HG03432 (cell line): Measurements from ENCODE around the gene TNPO3.
A peak's percentile ranks its signal among the peaks of the same experiment; 100 is the strongest.

Experiments used
- ATAC-seq: cut with Tn5 transposase; IDR thresholded peaks from one replicate; pipeline ENCODE4 v1.9.1; 2021; ENCODE audit warnings: mild to moderate bottlenecking, moderate library complexity; ENCODE audit not compliant: unreplicated experiment

The TNPO3 gene

DNA sequence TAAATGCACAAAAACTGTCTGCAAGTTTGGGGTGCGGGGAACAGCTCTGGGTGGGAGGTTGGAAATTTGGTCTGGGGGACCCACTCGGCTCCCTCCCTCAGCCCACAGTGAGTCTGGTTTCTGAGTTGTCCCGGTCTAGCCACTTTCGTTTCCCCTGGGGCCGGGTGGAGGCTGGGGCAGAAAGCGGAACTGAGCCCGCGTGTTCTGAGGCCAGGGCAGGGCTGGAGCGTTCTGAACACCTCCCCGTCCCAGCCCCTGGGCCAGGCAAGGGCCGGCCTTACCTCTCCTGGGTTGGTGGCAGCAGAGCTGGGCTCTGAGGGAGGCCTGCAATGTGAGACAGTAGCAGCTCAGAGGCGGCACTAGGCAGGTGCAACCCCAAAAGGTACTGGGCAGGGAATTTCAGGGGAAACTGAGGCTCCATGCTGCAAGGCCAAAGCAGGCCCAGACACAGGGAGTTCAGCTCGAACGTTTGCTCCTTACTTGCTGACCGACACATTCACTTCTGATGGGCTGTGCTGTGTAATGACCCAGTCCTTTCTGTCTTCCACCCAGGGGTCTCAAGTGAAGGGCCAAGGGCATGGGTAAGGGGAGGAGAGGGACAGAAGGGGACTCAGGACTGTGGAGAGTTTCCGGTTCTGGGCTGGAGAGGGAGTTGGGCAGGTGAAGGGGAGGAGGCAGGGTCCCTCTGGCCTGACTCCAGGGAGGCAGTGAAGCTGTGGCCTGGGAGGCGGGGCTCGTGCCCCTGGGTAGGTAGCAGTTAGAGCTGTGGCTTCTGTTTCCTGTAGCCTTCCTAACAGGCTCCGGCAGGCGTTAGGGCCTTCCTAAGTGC, 114.2 kb downstream of the TNPO3 start:
- ATAC-seq, result peak; percentile 59

DNA sequence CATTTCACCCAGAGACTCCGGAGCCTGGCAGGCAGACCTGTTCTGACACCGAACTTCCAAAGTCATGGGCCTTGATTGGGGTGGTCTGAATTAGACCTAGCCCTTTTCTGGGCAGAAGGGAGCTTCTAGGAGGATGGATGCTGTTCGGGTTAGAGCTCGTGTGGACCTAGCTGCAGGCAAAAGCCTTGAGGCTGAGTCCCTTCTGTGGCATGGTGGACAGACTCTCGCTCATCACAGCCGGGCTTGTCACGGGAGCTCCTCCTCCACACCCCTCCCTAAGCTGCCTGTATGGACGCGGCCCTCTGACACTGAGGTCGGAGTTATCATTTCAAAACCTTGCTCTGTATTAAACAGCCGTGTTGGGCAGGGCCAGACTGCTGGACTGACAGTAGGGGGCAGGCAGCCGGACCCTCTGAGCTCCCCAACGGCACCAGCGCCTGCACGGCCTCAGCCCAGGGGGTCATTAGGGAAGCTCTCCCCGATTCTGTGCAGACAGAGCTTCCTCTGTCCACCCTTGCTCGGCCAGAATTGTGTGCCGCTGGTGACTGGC, 115.0 kb downstream of the TNPO3 start:
- ATAC-seq, result no peak

DNA sequence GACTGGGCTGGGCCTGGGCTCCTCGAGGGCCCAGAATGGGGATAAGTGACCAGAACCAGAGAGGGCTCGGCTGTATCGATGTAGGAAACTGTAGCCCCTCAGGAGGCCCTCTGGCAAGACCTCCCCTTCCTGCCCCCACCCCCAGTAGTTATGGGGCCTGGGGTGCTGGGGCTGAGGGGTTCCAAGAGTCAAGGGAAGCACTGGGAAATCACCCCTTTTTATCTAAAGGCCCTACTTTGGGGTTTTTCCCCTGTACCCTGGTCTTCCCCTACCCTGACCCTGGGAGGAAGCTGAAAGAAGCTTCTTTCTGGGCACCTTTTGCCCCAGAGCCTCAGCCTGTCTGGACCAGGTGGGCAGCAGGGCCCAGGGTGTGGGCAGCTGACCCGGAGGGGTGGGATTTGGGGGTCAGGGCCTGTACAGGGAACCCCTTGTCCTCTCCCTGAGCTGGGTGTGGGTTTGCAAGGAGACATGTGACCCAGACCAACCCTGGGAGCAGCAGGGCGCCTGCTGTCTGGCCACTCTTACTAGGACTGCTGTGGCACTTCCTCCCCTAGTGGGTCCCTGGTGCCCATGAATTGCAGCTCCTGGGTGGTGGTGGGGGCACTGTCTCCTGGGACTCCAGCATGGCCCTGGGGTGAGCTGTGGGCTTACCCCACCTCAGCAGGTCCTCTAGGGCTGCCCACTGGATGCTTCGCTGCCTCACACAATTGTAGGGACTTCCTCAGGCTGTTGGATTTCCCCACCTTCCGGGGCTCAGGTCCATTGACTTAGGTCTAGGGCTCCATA, 115.6 kb downstream of the TNPO3 start:
- ATAC-seq, result peak; percentile 14

DNA sequence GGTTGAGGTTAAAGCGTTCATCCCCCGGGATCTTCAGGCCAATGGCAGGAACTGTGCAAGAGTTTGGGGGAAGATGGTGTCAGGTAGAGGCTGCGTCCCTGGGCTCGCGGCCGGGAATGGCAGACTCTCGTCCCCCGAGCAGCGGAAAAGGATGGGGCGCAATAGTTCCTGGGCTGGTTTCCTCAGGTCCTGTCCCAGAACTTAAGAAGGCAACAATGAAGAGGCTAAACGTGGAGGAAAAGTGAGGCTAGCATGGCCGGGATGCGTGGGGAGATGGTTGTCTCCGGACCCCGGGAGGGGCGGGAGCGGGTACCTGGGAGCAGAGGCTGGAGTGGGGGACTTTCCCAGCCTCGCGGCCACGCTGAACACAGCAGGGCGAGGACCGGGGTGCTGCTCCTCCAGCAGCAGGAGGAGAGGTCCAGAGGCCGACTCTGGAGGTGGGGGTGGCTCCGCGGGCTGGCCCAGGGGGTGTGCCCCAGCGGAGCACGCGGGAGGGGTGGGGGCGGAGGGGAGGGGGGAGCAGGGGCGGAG, 116.3 kb downstream of the TNPO3 start:
- peak; percentile 15 for ATAC-seq

DNA sequence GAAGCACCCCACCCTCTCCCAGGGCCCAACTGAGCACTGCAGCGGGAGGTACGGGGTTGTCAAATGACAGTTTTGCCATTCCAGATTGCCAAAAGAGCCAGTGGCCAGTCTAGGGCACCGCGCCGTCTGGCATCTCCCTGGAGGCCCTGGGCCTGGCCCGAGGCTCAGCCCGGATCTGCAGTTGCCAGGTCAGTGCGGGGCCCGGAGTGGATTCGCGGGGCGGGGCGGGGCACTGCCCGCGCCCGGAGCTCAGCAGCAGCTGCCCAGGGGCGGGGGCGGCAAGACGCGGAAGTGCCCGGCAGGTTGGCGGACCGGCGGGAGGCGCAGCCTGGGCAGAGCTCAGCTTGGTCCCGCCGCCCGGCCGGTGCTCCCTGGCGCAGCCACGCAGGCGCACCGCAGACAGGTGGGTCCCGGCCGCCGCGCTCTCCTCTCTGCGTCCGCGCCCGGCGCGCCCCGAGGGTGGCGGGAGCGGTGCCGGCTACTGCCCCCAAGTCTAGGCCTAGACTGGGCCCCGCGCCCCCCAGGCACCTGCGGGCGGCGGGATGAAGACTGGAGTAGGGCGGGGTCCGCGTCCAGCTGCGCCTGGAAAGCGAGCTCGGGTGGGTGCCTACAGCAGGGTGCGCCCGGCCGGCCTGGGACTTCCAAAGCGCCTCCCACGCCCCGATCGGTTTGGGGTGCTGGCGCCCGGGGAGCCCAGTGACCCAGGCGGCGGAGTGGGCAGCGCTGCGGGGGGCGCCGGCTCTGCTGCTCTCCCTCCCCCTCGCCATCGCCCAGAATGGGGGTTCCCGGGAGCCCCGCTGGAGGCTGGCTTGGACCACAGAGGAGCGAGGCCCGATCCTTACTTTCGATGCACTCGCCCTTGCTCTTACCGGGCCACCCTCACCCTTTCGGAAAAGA, 117.0 kb downstream of the TNPO3 start, which contains the start of gene IRF5:
Gene IRF5, plus strand, starts transcription at position 281 of the 897 bp plus-strand sequence. CDS start 4,155 bp downstream, outside the sequence.
- no peak for ATAC-seq

DNA sequence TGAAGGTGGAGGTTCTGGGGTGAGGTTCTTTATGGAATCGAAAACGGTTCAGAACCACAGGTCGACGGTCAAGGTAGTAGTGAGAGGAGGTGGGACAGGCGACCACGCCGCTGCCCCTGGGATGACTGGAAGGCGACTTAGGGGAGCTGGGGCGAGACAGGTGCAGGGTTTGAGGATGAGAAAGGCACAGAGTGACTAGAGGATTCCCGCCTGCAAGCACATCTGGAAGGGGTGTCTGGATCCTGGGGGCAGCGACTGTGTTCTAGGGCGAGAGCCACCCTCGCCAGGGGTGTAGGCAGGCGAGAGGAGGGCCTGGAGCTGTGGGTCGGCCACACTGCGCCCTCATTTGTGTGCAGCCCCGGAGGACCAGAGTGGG, 117.7 kb downstream of the TNPO3 start:
- ATAC-seq, result no peak

DNA sequence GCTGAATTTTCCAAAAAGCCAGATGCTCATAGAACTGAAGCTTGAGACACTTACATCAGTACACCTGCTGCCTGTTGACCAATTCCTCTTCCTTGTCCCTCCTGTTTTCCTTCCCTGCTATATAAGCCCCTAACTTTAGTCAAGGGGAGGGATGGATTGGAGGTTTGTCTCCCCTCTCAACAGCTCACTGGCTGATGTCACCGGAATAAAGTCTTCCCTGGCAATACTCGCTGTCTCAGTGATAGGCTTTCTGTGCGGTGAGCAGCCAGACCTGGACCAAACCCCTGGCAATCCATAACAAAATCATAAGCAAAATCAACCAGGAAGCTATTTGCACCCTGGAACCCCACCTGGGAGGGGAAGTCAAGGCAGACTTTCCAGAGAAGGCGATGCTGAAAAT, 118.1 kb downstream of the TNPO3 start:
- no peak for ATAC-seq

DNA sequence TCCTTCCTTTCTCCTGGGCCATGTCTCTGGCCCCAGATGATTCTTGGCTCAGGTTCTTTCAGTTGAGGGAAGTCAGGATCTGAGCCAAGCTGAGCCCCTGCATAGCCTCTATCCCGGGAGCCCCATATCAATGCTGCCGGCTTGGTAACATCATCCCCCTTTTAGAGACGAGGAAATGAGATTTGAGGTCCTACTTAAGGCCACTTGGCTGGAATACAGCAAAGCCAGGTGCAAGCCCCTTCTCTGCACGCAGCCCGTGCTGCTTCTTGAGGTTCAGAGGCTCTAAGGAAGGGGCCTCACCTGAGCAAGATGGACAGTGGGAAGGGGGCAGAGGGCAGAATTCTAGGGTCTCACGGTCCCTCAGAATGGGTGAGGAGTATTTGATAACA, 119.6 kb downstream of the TNPO3 start:
- no peak for ATAC-seq

DNA sequence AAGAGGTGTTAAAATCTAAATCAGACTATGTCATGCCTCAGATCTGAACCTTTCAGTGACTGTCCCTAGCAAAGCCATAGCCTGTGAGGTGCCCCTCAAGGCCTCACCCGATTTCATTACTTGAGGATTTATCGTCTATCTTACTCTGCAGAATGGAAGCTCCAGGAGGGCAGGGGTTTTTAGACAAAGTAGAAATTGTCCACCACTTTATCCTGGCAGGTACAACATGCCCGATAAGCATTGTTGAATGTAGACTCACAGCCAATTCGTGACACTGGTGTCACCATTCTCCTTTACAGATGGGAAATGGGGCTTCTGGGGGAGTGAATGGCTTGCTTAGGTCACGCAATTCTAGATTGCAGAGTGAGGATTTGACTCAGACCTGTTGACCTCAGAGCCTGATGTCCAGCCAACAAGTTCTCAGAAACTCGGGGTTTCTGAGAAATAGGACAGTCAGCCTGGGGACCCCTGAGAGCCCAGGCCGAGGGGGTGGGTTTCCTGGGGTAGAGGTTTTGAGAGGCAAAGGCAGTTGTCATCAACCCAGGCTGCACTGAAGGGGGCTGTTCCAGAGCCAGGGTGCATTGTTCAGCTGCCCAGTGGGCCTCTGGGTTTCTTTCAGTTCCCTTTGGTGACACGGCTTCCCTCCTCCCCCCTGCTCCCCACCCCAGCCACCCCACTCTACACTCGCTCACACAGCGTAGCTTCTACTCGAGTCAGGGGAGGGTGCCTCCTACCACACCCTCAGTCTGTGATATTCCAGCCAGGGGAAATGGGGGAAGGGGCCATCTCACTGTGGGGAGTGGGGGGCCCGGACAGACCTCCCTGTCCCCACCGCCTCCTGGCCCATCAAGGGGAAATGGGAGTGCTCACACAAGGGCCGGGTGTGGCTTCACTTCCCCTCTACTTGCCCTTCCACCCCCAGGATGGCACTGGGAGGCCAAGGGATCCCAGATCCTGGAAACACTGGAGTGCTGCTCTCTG, 120.3 kb downstream of the TNPO3 start:
- peak; percentile 36 for ATAC-seq

DNA sequence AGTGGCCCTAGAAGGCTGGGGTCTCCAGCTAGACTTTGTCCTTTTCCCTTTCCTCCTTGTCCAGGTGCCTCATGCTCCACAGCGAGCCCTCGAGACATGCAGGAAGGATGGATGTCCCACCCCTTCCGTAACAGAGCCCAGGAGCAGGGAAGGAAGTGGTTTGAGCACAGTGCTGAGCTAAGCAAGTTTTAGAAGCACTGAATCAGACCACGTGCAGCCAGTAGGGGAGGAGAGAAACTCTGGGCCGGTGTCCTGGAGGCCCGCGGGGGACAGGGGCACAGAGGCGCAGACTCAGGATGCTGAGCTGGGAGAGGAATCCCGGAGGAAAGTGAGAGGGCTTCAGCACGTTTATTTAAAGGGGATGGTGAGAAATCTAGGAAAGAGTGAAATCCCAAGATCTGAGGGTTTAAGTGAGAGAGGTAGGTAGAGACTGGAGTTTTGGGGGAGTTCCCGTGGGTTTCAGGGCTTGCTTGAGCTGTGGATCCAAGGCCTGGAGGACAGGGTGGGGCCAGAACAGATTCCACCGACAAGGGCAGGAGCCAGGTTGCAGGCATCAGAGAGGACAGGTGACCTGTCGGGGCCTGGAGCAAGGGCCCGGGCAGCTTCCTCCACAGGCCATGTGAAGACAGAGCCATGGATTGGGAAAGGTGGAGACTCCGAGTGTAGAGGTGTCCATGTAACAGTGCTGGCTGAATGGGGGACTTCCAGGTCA, 121.6 kb downstream of the TNPO3 start:
- peak; percentile 32 for ATAC-seq

DNA sequence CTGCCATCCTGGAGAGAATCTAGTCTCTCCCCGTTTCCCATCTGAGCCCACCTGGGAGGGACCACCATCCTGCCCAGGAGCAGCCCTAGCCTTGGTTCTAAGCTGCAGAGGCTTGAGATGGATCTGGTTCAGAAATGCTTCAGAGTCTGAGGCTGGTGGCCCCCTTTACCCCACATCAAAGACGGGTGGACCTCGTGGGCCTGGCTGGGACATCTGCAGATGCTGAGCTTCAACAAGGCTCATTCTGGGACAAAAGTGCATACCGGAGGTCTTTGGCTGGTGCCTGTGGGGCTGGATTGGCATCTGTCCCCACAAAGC, 122.1 kb downstream of the TNPO3 start:
- ATAC-seq, result no peak

DNA sequence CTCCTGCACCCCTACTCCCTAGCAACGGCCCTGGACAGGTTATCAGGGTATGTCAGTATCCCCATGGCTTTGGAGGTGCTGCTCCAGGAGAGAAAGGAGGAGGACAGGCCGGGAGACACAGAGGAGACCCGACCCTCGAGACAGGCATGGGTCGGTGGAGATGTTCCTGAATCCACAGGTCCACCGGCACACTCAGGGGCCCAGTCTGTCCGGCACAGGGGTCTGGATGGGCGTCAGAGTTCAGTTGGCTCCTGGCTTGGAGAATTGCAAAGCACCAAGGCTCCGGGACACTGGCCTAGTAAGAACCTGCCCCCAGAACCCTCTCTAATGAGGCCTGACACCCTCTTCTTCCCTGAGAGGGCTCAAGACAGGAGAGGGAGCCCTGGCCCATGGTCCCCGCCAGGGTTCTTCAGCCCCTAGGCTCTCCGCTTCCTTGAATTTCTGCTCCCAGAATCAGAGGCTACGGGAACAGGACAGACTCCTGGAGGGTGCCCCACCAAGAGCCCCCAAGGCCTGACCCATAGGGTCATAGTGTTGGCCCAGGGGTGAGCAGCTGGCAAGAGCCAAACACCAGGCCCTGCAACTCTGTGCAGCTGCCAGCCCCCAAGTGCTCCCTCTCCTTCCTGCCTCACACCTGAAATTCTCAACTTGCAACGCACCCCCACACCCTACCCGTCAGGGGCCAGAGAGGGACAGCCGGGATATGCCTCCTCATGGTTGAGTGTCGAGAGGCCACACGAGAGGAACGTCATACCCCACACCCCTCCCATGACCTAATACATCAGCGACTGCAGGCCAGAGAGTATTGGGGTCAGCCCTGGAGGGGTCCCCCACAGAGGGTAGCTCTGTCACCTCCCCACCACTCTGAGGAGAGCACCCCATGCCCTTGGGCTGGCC, 122.7 kb downstream of the TNPO3 start:
- ATAC-seq, result no peak

DNA sequence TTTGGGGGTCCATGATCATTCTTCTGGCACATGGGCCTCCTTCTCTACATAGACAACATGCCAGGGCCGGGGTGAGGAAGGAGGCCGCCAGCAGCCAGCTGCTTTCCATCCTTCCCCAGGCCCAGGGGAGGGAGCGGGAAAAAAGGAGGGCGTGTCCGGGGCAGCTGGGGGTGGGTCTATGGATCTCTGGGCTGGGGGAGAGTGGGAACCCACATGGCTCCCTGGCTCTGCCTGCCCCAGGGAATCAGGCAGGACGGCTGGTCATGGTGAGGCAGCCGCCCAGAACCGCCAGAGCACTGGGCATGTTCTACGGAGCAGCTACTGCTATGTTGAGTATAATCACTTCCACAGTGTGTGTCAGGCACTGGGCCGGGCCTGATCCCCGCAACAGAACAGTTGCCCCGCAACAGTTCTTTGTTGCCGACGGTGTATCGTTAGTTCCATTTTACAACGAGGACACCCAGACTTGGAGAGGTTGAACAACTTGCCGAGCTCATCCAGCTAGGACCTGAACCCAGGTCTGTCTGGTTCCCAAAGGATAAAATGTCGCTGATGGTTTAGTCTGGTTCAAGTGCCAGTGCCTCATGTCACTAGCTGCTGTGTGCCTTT, 123.6 kb downstream of the TNPO3 start:
- ATAC-seq, result no peak

DNA sequence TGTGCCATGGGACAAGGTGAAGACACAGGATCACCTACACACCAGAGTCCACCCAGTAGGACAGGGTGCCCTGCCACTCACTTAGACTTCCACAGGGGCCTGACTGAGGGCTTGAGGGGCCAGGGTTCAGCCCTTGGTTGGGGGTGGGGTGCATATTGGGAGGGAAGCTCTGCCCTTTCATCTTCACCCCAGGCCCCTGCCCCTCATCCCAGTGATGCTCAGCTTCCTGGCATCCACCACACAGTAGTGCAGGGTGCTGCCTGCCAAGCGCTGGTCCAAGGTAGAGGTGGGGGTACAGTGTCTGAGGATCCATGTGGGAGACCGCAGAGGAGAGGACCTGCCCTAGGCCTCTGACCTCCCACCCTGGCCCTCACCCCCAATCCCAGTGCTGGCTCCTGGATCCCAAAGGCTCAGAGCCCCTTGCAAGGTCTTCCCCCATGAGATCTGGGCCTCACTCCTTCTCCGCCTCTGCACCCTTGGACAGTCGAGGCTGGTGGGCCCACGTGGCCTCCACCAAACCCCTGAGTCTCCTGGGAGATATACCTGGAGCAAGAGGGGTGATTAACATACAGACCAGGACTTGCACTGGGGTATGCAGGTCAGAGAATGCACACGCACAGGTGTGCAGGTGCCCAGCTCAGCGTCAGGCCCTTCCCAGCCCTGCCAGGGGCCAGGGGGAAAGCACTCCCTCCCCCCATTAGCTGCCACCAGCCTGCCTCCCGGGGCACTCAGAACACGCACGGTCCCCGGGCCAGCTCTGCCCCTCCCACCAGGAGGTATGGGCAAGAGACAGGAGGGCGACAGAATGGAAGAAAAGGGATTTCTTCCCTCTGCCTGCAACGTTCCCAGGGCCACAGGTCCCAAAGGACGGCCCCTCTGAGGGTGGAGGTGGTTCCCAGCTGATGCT, 125.8 kb downstream of the TNPO3 start:
- ATAC-seq, result no peak

DNA sequence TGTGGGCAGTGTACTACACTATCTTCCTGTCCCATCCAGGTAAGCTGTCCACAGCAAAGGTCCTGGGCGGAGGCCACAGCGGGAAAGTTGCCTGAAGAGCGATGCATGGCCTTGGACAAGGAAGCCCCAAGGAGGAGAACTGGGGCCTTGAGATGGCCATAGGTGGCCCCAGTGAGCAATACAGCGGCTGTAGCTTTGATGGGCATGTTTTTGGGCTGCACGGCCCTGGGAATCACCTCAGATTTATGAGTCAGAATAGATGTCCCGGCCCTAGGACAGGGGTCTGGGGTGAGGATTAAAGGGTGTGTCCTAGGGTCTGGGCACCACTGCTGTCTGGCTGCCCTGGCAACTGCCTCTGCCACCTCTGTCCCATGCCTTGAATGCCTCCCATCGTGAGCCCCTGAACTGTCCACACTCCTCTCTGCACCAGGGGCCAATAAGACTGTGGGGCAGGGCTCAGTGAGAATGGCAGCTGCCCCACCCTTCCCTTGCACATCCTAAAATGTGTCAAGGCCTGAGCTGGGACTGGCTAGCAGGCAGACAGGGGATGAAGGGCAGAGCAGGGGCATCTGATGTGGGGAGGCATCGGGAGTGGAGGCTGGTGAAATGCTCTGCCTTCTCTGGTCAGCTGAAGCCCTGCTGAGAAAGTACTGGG, 126.6 kb downstream of the TNPO3 start:
- no peak for ATAC-seq
